HEK293T (cell line): ENCODE results near the gene ZDHHC14.
A peak's percentile ranks its signal among the peaks of the same experiment; 100 is the strongest.

ENCODE experiments used
- ARNT ChIP-seq: fragments of 450-650 bp; IDR thresholded peaks from 2 replicates; pipeline ENCODE4 v1.6.1; 2017; ENCODE audit warnings: mild to moderate bottlenecking
- BHLHE40 ChIP-seq: fragments of 450-650 bp; IDR thresholded peaks from 2 replicates; pipeline ENCODE4 v1.6.1; 2016; ENCODE audit warnings: mild to moderate bottlenecking, moderate library complexity, borderline replicate concordance
- CTBP1 ChIP-seq: fragments of 450-650 bp; IDR thresholded peaks from 2 replicates; pipeline ENCODE4 v1.6.1; 2016; ENCODE audit warnings: borderline replicate concordance
- ELF4 ChIP-seq: fragments of 450-650 bp; IDR thresholded peaks from 2 replicates; pipeline ENCODE4 v1.6.1; 2017; ENCODE audit warnings: antibody characterized with exemption
- FOXA1 ChIP-seq: fragments of 450-650 bp; IDR thresholded peaks from 2 replicates; pipeline ENCODE4 v1.6.1; 2016; ENCODE audit warnings: mild to moderate bottlenecking
- FOXK2 ChIP-seq: fragments of 450-650 bp; IDR thresholded peaks from 2 replicates; pipeline ENCODE4 v1.6.1; 2016; ENCODE audit warnings: mild to moderate bottlenecking
- FOXM1 ChIP-seq: fragments of 450-650 bp; IDR thresholded peaks from 2 replicates; pipeline ENCODE4 v1.6.1; 2017; ENCODE audit warnings: mild to moderate bottlenecking, borderline replicate concordance
- NFRKB ChIP-seq: fragments of 450-650 bp; IDR thresholded peaks from 2 replicates; pipeline ENCODE4 v1.6.1; 2016; ENCODE audit warnings: mild to moderate bottlenecking, moderate library complexity
- SP1 ChIP-seq: fragments of 450-650 bp; IDR thresholded peaks from 2 replicates; pipeline ENCODE4 v1.6.1; 2017
- SUZ12 ChIP-seq: fragments of 450-650 bp; IDR thresholded peaks from 2 replicates; pipeline ENCODE4 v1.6.1; 2016; ENCODE audit warnings: mild to moderate bottlenecking
- TARDBP ChIP-seq: fragments of 450-650 bp; IDR thresholded peaks from 2 replicates; pipeline ENCODE4 v1.6.1; 2016
- ZNF384 ChIP-seq: fragments of 450-650 bp; IDR thresholded peaks from 2 replicates; pipeline ENCODE4 v1.6.1; 2016

- TF ChIP-seq FOXA1: no peak
- no peak for TF ChIP-seq TARDBP
- peak; percentile 20; the same call in 1 of the 2 replicates for TF ChIP-seq FOXM1
- TF ChIP-seq SP1: no peak
- no peak for TF ChIP-seq FOXK2
- TF ChIP-seq ELF4: no peak
- TF ChIP-seq BHLHE40: no peak
- TF ChIP-seq ZNF384: no peak
- no peak for TF ChIP-seq SUZ12
- no peak for TF ChIP-seq ARNT
- TF ChIP-seq NFRKB: no peak
- no peak for TF ChIP-seq CTBP1
These were observed 80.3 kb downstream of the ZDHHC14 start for GRCh38 chr6:157461000-157461915.
